Upper lobe of right lung (tissue), 1 donor: ENCODE results near the gene MYCBP2. TPM values are rescaled to one million over a fixed set of nuclear protein-coding genes. Genes with fewer than 3 reads are reported as not detected.

Experiments used
- ATAC-seq: fragments of 200-7000 bp; cut with Tn5 transposase; one replicate; pipeline ENCODE4 v1.9.1; 2020; ENCODE audit warnings: mild to moderate bottlenecking, moderate library complexity
- DNase-seq: peaks from one replicate; pipeline ENCODE4 v3.0.0-alpha.2; 2020
- H3K27ac ChIP-seq: fragments of 200-600 bp; one replicate; pipeline ENCODE4 v1.8.0; 2022
- H3K27me3 ChIP-seq: fragments of 200-600 bp; one replicate; pipeline ENCODE4 v1.8.0; 2022; ENCODE audit warnings: mild to moderate bottlenecking
- H3K36me3 ChIP-seq: fragments of 200-600 bp; one replicate; pipeline ENCODE4 v1.8.0; 2022
- H3K4me1 ChIP-seq: fragments of 200-600 bp; one replicate; pipeline ENCODE4 v1.8.0; 2022
- H3K4me3 ChIP-seq: fragments of 200-600 bp; one replicate; pipeline ENCODE4 v1.8.0; 2022; ENCODE audit warnings: mild to moderate bottlenecking
- H3K9me3 ChIP-seq: fragments of 200-600 bp; one replicate; pipeline ENCODE4 v1.8.0; 2022
- intact Hi-C: fragments of 100-400 bp; cut with DNase I; formaldehyde crosslinking; loops from one replicate; pipeline ENCODE4 v1.11.0; 2022
- total RNA-seq: library from RNA; stranded (reverse); fragmentation: NEBNext Ultra II Directional; extraction: Animal tissue kit (Norgen Biotek cat#: 25700); gene quantifications from one replicate; pipeline ENCODE4 v1.2.1, GENCODE V29; 2021
- TF ChIP-seq, protein P1 (sequence below): fragments of 200-600 bp; IDR thresholded peaks from one replicate; pipeline ENCODE4 v1.8.0; 2022; ENCODE audit warnings: antibody characterized with exemption
- donor health status: DM: no; HTN: yes; CAD: no; lungs with severe emphysema.

The MYCBP2 gene
- total RNA-seq, 1 donor from 2014 or later: 94.2 TPM

GRCh38 chr13:77335543-77335942 is 8.6 kb upstream of the MYCBP2 start:
- H3K4me1 ChIP-seq: no peaks in the 10 kb centered on the region
- no peak overlapping the region for H3K27ac ChIP-seq
- no peaks in the 10 kb centered on the region for H3K36me3 ChIP-seq
- DNase-seq (no peak), ATAC-seq (no peak)
- no peaks in the 10 kb centered on the region for H3K9me3 ChIP-seq
- H3K27me3 ChIP-seq: no peaks in the 10 kb centered on the region
- TF ChIP-seq, protein P1, sequence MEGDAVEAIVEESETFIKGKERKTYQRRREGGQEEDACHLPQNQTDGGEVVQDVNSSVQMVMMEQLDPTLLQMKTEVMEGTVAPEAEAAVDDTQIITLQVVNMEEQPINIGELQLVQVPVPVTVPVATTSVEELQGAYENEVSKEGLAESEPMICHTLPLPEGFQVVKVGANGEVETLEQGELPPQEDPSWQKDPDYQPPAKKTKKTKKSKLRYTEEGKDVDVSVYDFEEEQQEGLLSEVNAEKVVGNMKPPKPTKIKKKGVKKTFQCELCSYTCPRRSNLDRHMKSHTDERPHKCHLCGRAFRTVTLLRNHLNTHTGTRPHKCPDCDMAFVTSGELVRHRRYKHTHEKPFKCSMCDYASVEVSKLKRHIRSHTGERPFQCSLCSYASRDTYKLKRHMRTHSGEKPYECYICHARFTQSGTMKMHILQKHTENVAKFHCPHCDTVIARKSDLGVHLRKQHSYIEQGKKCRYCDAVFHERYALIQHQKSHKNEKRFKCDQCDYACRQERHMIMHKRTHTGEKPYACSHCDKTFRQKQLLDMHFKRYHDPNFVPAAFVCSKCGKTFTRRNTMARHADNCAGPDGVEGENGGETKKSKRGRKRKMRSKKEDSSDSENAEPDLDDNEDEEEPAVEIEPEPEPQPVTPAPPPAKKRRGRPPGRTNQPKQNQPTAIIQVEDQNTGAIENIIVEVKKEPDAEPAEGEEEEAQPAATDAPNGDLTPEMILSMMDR: no peak
- intact Hi-C loops: no loop called here
- no peak overlapping the region for H3K4me3 ChIP-seq

DNA sequence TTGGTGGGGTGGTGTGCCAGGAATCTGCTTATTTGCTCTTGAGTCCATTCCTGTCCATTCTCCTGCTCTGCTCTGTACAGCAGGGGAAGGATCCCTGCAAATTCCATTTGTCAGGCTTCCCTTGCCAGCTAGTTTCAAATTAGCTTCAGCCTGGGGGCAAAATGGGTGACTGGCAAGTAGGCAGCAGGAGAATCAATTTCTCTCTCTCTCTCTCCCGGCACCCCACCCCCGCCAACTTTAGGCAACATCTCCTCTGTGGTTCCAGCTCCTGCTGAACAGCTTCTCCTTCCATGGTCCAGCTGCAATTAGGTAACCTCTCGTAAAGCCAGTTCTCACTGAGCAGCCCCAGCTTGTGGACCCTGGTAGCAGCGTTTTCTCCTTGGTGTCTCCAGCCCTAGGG is 6.7 kb upstream of the MYCBP2 start:
- H3K4me3 ChIP-seq: no peak overlapping the region
- no peaks in the 10 kb centered on the region for H3K9me3 ChIP-seq
- H3K36me3 ChIP-seq: no peaks in the 10 kb centered on the region
- peak; percentile 12 for ATAC-seq
- H3K4me1 ChIP-seq: peaks cover 4% of the 10 kb centered on the region
- TF ChIP-seq, protein P1: no peak
- H3K27ac ChIP-seq: no peak overlapping the region
- no peak for DNase-seq
- H3K27me3 ChIP-seq: no peaks in the 10 kb centered on the region
- intact Hi-C loops: no loop called here

DNA sequence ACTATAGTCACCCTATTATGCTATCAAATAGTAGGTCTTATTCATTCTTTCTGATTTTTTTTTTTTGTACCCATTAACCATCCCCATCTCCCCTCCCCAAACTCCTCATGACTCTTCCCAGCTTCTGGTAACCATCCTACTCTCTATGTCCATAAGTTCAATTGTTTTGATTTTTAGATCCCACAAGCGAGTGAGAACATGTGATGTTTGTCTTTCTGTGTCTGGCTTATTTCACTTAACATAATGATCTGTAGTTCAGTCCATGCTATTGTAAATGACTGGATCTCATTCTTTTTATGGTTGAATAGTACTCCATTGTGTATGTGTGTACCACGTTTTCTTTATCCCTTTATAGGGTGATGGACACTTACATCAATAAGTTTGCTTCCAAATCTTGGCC is 4.5 kb upstream of the MYCBP2 start:
- intact Hi-C loops: no loop called here
- TF ChIP-seq, protein P1: no peak
- Histone ChIP-seq H3K4me3 (no peak overlapping the region), H3K27me3 (no peaks in the 10 kb centered on the region), H3K36me3 (no peaks in the 10 kb centered on the region), H3K27ac (no peak overlapping the region), H3K9me3 (no peaks in the 10 kb centered on the region), H3K4me1 (peaks cover 16% of the 10 kb centered on the region)
- no peak for DNase-seq
- no peak for ATAC-seq

DNA sequence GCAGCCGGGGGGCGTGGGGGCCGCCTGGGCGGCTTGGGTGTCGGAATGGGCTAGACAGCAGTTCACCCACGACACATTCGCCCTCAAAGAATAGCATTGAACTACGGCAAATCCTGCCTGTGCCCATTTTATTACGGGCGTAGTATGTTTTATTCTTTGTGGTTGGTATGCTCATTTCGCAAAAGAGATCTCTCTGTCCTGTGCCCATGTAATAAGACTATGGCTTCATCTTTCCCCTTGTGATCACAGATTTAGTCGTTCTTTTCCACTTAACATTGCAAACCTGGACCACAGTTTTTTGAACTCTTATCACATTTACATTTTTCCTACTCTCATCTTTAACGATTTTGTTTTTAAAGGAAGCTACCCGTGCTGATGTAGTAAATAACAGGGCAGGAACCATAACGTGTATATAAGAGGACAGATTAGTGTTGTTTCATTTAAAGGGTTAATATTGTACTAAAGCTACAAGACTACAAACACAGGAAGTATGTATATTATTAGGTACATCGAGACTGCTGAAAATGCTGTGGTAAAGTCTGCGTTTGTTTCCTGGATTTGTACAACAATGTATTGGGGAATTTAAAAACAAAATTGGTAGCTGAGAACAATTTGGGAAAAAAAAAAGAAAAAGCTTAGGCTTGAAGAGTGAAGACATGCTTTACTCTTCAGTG is 3.2 kb upstream of the MYCBP2 start:
- TF ChIP-seq, protein P1: no peak
- intact Hi-C loops: no loop called here
- DNase-seq (no peak), ATAC-seq (no peak)
- Histone ChIP-seq H3K27ac (peak overlapping the region; percentile 92), H3K4me3 (peak overlapping the region; percentile 92), H3K27me3 (no peaks in the 10 kb centered on the region), H3K9me3 (no peaks in the 10 kb centered on the region), H3K36me3 (no peaks in the 10 kb centered on the region), H3K4me1 (peaks cover 16% of the 10 kb centered on the region)

DNA sequence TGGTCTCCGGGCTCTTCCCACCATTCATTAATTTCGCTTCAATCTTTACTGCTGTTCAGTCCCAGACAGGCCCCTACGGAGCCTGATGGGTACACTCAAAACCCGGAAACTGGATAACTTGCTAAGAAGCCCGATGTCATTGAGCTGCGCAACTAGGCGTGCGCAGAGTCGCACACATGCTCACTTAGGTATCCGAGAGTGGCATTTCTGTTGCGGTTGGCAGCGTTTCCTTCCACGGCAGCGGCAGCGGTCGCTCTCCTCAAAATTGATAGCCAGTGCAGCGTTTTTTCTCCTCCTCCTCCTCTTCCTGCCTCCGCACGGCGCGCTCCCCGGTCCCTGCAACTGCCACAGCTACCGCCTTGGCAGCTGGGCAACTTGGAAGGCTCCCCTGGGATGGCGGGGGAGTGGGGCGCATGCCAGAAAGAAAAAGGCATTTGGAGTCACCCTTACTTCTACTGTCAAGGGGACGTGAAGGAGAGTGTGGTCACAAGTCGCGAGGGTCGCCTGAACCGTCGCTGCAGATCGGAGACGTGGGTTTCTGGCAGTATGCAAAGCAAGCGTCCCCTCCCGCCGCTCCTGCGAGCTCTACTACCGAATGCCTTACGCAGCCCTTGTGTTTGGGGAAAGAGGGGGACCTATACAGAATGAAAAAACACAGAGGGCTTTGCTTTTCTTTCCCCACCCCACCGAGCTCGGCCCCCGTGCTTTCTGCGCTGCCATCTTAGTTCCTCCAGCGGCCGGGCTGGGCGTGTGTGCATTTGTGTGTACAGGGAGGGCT is 2.4 kb upstream of the MYCBP2 start:
- intact Hi-C loops: no loop called here
- H3K27ac ChIP-seq: peak overlapping the region; percentile 92
- TF ChIP-seq, protein P1: no peak
- peaks cover 23% of the 10 kb centered on the region for H3K4me1 ChIP-seq
- H3K36me3 ChIP-seq: no peaks in the 10 kb centered on the region
- no peaks in the 10 kb centered on the region for H3K9me3 ChIP-seq
- ATAC-seq: peak; percentile 81
- H3K27me3 ChIP-seq: no peaks in the 10 kb centered on the region
- peak overlapping the region; percentile 92 for H3K4me3 ChIP-seq
- peak; percentile 89 for DNase-seq
